VCaP (cell line): ENCODE results near the gene S100A7A.
A peak's percentile ranks its signal among the peaks of the same experiment; 100 is the strongest.

Source experiments
- H3K27ac ChIP-seq: fragments of 450-650 bp; 2 replicates; pipeline ENCODE4 v1.5.1; 2017
- TF ChIP-seq, protein P1 (sequence below): fragments of 450-650 bp; conservative IDR thresholded peaks from 2 replicates; pipeline ENCODE4 v1.5.1; 2017; ENCODE audit warnings: mild to moderate bottlenecking, moderate library complexity

Gene S100A7A

DNA sequence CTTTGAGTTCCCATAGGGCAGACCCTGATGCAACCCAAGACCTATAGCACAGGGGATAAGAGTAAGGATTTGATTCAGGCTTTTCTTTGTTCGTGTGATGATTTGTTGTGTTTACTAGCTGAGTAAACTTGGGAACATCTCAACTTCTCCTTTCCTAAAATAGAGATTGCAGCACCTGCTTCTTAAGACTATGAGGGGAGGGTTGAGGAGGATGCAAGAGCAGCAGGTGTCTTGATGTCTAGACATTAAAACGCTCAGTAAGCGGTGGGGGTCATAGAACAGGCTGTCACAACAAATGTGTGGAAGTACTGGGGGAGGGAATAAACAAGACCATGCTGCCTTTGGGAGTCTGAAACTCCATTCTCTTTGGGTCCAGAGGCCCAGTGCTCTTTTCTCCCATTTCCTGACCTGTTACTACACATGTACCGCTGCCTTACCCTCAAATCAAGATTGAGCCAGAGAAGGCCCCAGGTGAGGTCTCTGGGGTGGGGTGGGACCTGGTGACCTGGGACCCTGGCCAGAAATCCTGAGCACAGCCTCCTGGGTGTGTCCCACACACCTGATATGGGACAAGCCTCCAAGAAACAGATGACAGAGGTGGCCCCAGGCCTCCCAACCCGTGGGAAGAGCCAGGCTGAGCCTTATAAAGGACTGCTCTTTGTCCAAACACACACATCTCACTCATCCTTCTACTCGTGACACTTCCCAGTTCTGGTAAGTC lies at the start of gene S100A7A:
Gene S100A7A, plus strand, starts transcription at position 671 of the 721 bp plus-strand sequence. CDS start 1,563 bp downstream, outside the sequence.
- no peak within 1 kb of the TSS for H3K27ac ChIP-seq

GRCh38 chr1:153367090-153367489 lies 49.2 kb upstream of the S100A7A start:
- TF ChIP-seq, protein P1, sequence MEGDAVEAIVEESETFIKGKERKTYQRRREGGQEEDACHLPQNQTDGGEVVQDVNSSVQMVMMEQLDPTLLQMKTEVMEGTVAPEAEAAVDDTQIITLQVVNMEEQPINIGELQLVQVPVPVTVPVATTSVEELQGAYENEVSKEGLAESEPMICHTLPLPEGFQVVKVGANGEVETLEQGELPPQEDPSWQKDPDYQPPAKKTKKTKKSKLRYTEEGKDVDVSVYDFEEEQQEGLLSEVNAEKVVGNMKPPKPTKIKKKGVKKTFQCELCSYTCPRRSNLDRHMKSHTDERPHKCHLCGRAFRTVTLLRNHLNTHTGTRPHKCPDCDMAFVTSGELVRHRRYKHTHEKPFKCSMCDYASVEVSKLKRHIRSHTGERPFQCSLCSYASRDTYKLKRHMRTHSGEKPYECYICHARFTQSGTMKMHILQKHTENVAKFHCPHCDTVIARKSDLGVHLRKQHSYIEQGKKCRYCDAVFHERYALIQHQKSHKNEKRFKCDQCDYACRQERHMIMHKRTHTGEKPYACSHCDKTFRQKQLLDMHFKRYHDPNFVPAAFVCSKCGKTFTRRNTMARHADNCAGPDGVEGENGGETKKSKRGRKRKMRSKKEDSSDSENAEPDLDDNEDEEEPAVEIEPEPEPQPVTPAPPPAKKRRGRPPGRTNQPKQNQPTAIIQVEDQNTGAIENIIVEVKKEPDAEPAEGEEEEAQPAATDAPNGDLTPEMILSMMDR = no peak
- no peak overlapping the region for H3K27ac ChIP-seq

More for the DNA sequence above, at the start of gene S100A7A:
- TF ChIP-seq, protein P1 = no peak

- no peak overlapping the region for H3K27ac ChIP-seq
- TF ChIP-seq, protein P1 = no peak
These were observed 47.8 kb upstream of the S100A7A start for GRCh38 chr1:153368495-153368894.

- peak overlapping the region; percentile 47 for H3K27ac ChIP-seq
- TF ChIP-seq, protein P1 = no peak
These were observed 46.2 kb upstream of the S100A7A start for GRCh38 chr1:153370146-153370545.

GRCh38 chr1:153371231-153371630 lies 45.1 kb upstream of the S100A7A start:
- TF ChIP-seq, protein P1 = no peak
- no peak overlapping the region for H3K27ac ChIP-seq

DNA sequence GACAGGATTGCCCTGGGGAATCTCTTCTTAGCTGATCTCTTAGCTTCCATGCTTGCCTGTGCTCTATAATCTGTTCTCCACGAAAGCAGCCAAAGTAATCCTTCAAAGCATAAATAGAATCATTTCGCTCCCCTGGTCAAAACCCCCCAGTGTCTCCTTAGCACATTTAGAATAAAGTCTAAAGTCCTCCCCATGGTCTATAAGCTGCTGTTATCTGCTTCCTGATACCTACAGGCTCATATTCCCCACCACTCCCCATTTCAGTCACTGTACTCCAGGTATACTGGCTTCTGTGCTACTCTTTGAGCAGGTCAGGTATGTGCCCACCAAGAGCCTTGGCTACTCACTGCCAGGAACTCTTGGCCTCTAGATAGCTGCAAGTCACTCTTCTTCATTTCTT lies 43.7 kb upstream of the S100A7A start:
- TF ChIP-seq, protein P1 = no peak
- H3K27ac ChIP-seq = no peak overlapping the region

DNA sequence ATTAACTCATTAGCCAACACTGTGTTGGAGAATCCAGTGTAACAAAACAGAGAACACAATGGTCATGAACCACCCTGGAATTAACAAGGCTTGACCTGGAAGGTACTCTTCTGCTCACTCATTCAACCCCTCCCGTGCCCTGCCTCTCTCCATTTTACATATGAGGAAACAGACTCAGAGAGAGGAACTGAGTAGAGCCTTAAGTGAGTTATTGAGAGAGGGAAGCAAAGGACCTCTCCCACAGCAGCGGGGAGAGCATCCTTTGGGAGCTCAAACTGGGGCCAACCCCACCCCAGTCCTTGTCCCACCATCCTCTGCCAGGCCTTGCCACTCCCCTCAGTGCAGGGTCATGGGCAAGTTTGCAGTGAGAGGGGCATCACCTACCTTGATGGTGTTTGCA lies 42.2 kb upstream of the S100A7A start:
- TF ChIP-seq, protein P1 = no peak
- no peak overlapping the region for H3K27ac ChIP-seq
